ENCODE results near the gene KNSTRN. TPM values are rescaled to one million over a fixed set of nuclear protein-coding genes. Genes with fewer than 3 reads are reported as not detected.

The KNSTRN gene
- total and polyA plus RNA-seq, 9 donors, result 17.8 to 24.8 (median 22.2) TPM

DNA sequence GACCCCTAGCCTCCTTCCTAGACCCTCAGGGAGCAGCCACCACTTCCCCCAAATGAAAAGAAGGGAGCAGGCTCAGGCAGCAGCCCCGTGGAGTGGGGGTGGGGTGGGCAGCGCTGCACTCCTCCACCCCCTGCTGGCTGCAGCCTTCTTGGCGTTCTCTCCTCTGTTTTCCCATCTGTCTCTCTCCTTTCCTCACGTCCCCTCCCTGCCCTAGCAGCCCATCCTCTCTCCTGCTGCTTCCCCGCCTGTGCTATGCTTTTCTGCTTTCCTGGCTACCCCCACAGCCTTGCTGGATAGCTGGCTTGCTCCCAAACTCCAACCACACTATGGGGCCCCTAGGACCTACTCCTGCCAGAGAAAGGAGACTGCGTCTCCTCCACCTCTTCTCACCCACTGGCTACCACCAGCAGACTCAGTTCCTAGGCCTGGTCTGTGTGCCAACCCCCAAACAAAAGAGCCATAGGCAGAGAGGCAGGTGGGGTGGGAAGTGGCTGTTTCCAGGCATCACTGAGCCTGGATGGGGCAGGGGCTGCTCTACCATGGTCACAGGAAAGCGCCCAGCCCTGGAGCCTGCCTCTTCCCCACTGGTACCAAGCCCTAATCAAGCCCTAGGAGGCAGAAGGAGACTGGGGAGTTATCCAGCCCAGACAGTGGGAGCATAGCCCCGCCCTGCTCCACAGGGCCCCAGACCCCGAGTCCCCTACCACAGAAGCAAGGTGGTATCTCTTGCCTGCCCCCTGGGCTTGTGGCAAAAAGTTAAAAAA, 27.9 kb upstream of the KNSTRN start:
- peak; percentile 71 for DNase-seq
- Histone ChIP-seq H3K9me3 (replicated peaks; ENCODE audit: control insufficient read depth, low read depth, low read length) (no peaks in the 10 kb centered on the region), H3K4me1 (ENCODE audit: control insufficient read depth, insufficient read depth, low read length) (peaks cover 26% of the 10 kb centered on the region), H3K4me3 (ENCODE audit: low read length) (no peak overlapping the region), H3K27me3 (ENCODE audit: control insufficient read depth, insufficient read depth, low read length) (peaks cover 15% of the 10 kb centered on the region), H3K27ac (ENCODE audit: low read length) (no peak overlapping the region), H3K36me3 (ENCODE audit: control insufficient read depth, insufficient read depth, low read length) (no peaks in the 10 kb centered on the region)
- WGBS (ENCODE audit: insufficient coverage), result 13% methylated on average over 6 of the region's 9 CpGs

DNA sequence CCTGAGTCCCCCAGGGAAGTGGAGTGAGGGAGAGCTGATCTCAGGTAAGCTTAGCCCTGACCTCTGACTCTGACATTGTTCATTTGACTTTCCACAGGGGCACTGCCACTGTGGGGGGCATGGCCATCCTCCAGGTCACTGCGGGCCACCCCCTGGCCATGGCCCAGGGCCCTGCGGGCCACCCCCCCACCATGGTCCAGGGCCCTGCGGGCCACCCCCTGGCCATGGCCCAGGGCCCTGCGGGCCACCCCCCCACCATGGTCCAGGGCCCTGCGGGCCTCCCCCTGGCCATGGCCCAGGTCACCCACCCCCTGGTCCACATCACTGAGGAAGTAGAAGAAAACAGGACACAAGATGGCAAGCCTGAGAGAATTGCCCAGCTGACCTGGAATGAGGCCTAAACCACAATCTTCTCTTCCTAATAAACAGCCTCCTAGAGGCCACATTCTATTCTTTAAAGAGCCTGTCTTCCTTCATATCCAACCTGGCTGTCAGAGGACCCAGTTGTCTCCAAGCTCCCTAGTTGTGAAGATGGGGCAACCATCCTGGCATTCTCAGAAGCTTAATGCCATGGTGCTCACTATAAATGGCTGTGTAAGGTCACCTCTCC, 26.4 kb upstream of the KNSTRN start:
- Histone ChIP-seq H3K27me3 (ENCODE audit: control insufficient read depth, insufficient read depth, low read length) (peaks cover 23% of the 10 kb centered on the region), H3K27ac (ENCODE audit: low read length) (no peak overlapping the region), H3K9me3 (replicated peaks; ENCODE audit: control insufficient read depth, low read depth, low read length) (no peaks in the 10 kb centered on the region), H3K4me1 (ENCODE audit: control insufficient read depth, insufficient read depth, low read length) (peaks cover 26% of the 10 kb centered on the region), H3K4me3 (ENCODE audit: low read length) (no peak overlapping the region), H3K36me3 (ENCODE audit: control insufficient read depth, insufficient read depth, low read length) (no peaks in the 10 kb centered on the region)
- DNase-seq, result no peak
- WGBS (ENCODE audit: insufficient coverage), result 90% methylated on average over 2 of the region's 5 CpGs

DNA sequence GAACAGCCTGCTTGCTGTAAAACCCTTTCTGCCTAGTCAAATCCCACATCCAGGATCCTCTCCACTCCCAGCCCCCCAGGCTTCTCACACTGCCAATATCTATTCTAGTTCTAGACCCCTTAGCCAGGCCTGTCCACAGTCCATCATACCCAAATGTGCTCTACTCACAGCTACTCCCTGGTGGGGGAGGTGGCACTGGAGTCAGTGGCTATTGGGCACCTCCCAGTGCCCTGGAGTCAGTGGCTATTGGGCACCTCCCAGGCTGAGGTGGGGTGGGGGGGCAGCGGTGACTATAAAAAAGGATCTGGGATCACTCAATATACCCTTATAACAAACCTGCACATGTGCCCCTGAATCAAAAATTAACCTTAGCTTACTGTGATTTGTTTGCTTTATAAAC, 25.3 kb upstream of the KNSTRN start:
- Histone ChIP-seq H3K9me3 (replicated peaks; ENCODE audit: control insufficient read depth, low read depth, low read length) (no peaks in the 10 kb centered on the region), H3K36me3 (ENCODE audit: control insufficient read depth, insufficient read depth, low read length) (no peaks in the 10 kb centered on the region), H3K27me3 (ENCODE audit: control insufficient read depth, insufficient read depth, low read length) (peaks cover 28% of the 10 kb centered on the region), H3K27ac (ENCODE audit: low read length) (no peak overlapping the region), H3K4me3 (ENCODE audit: low read length) (no peak overlapping the region), H3K4me1 (ENCODE audit: control insufficient read depth, insufficient read depth, low read length) (peaks cover 26% of the 10 kb centered on the region)
- DNase-seq, result no peak
- no CpG with 5 or more reads among the region's 1 CpG for WGBS (ENCODE audit: insufficient coverage)

DNA sequence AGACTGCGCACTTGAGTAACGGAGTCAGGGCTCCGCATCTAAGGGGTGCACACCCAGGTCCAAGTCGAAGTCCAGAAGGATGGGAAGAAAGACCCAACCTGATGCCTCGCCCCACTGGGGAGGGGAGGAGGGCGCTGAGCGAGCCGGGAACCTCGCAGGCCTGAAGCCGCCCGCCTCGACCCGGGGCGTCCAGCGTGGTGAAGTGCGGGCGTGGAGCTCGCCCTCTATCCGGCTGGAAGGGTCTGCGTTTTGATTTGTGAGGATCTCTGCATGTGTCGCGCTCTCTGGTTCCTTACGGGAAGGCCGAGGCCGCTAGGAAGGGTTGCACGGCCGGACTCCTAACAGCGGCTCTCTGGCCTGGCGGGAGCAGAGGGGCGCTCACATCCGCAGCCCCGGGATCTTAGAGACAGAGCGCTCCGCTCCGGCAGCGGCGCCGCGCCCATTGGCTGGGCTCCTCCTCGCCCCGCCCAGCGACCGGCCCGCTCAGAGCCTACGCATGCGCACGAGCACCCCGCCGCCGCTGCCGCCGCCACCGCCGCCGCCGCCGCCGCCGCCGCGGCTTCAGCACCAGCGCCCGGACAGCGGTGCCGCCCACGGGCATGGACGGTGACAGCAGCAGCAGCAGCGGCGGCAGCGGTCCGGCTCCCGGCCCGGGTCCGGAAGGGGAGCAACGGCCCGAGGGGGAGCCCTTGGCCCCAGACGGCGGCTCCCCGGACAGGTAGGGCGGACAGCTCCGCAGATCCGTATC, 24.6 kb upstream of the KNSTRN start, which contains the start of gene DISP2:
TSS of gene DISP2 (plus strand) at position 497 of the 748 bp plus-strand sequence. CDS start at position 600, 103 bp downstream.
- under 1% methylated on average over 77 of the region's 82 CpGs for WGBS (ENCODE audit: insufficient coverage)
- no peaks in the 10 kb centered on the region for H3K36me3 ChIP-seq (ENCODE audit: control insufficient read depth, insufficient read depth, low read length)
- peaks cover 26% of the 10 kb centered on the region for H3K4me1 ChIP-seq (ENCODE audit: control insufficient read depth, insufficient read depth, low read length)
- no peaks in the 10 kb centered on the region for H3K9me3 ChIP-seq (replicated peaks; ENCODE audit: control insufficient read depth, low read depth, low read length)
- peak within 1 kb of the TSS; percentile 45 for H3K4me3 ChIP-seq (ENCODE audit: low read length)
- no peak within 1 kb of the TSS for H3K27ac ChIP-seq (ENCODE audit: low read length)
- peak; percentile 91 for DNase-seq
- peaks cover 25% of the 10 kb centered on the region for H3K27me3 ChIP-seq (ENCODE audit: control insufficient read depth, insufficient read depth, low read length)

DNA sequence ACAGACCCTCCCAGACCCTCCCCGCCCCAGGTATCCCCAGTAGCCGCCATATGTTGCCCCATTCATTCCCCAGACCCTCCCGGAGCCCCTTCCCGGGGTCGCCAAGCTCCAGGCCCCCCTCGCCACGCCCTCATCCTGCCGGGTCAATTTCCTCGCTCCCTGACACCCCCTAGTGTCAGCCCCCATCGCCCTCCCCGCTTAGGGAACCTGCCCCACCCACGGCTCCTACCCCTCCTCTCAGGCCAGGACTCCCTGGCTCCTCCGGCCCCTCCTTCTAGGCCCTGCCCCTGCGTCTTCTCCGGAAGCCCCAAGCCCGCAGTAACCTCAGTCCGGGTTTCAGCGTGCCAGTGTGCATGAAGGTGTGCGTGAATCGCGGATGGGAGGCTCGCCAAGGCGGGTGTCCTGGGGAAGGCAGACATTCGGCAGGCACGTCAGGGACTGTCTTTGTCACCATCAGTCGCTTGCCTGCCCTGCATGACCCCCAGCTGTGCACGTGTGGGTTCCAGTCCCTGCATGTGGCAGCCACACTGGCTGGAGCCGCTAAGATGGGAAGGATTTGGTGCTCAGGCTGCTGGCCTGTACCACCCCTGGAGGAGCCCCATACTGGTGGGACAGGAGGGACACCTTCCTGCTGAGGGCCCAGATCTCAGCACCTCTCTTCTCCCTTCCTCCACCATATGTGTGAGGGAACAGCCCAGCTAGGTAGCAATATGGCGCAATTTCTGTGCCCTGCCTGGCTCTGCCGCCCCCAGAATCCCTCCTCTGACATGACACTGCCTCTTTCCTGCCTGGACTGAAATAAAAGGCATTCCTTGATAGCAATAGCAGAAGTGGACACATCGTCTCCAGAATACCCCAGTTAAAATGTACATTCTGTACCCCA, 23.8 kb upstream of the KNSTRN start:
- Histone ChIP-seq H3K4me1 (ENCODE audit: control insufficient read depth, insufficient read depth, low read length) (peaks cover 24% of the 10 kb centered on the region), H3K27me3 (ENCODE audit: control insufficient read depth, insufficient read depth, low read length) (peaks cover 25% of the 10 kb centered on the region), H3K36me3 (ENCODE audit: control insufficient read depth, insufficient read depth, low read length) (no peaks in the 10 kb centered on the region), H3K27ac (ENCODE audit: low read length) (no peak overlapping the region), H3K9me3 (replicated peaks; ENCODE audit: control insufficient read depth, low read depth, low read length) (no peaks in the 10 kb centered on the region), H3K4me3 (ENCODE audit: low read length) (peak overlapping the region; percentile 45)
- no peak for DNase-seq
- WGBS (ENCODE audit: insufficient coverage), result 3% methylated on average over 29 of the region's 31 CpGs

- no peaks in the 10 kb centered on the region for H3K36me3 ChIP-seq (ENCODE audit: control insufficient read depth, insufficient read depth, low read length)
- no peak for DNase-seq
- H3K4me1 ChIP-seq (ENCODE audit: control insufficient read depth, insufficient read depth, low read length), result peaks cover 13% of the 10 kb centered on the region
- no peak overlapping the region for H3K27ac ChIP-seq (ENCODE audit: low read length)
- H3K9me3 ChIP-seq (replicated peaks; ENCODE audit: control insufficient read depth, low read depth, low read length), result no peaks in the 10 kb centered on the region
- WGBS (ENCODE audit: insufficient coverage), result 85% methylated on average over 2 of the region's 4 CpGs
- H3K27me3 ChIP-seq (ENCODE audit: control insufficient read depth, insufficient read depth, low read length), result peaks cover 25% of the 10 kb centered on the region
- H3K4me3 ChIP-seq (ENCODE audit: low read length), result no peak overlapping the region
These were observed 22.5 kb upstream of the KNSTRN start for GRCh38 chr15:40360015-40360414.

- no peak for DNase-seq
- Histone ChIP-seq H3K9me3 (replicated peaks; ENCODE audit: control insufficient read depth, low read depth, low read length) (no peaks in the 10 kb centered on the region), H3K36me3 (ENCODE audit: control insufficient read depth, insufficient read depth, low read length) (no peaks in the 10 kb centered on the region), H3K4me3 (ENCODE audit: low read length) (no peak overlapping the region), H3K27me3 (ENCODE audit: control insufficient read depth, insufficient read depth, low read length) (peaks cover 28% of the 10 kb centered on the region), H3K27ac (ENCODE audit: low read length) (no peak overlapping the region), H3K4me1 (ENCODE audit: control insufficient read depth, insufficient read depth, low read length) (peaks cover 21% of the 10 kb centered on the region)
- WGBS (ENCODE audit: insufficient coverage), result 79% methylated on average over 2 of the region's 2 CpGs
These were observed 20.9 kb upstream of the KNSTRN start for GRCh38 chr15:40361640-40362039.

DNA sequence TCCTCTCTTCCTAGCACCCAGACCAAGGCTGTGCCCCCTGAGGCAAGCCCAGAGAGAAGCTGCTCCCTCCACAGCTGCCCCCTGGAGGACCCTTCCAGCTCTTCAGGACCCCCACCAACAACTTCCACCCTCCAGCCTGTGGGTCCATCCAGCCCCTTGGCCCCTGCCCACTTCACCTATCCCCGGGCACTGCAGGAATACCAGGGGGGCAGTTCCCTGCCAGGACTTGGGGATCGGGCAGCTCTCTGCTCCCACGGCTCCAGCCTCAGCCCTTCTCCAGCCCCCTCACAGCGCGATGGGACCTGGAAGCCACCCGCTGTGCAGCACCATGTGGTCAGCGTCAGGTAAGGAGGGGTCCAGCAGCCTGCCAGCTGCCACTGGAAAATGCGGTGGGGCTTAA, 18.9 kb upstream of the KNSTRN start:
- Histone ChIP-seq H3K27me3 (ENCODE audit: control insufficient read depth, insufficient read depth, low read length) (peaks cover 25% of the 10 kb centered on the region), H3K27ac (ENCODE audit: low read length) (no peak overlapping the region), H3K4me1 (ENCODE audit: control insufficient read depth, insufficient read depth, low read length) (peaks cover 30% of the 10 kb centered on the region), H3K4me3 (ENCODE audit: low read length) (no peak overlapping the region), H3K9me3 (replicated peaks; ENCODE audit: control insufficient read depth, low read depth, low read length) (no peaks in the 10 kb centered on the region), H3K36me3 (ENCODE audit: control insufficient read depth, insufficient read depth, low read length) (no peaks in the 10 kb centered on the region)
- WGBS (ENCODE audit: insufficient coverage), result 80% methylated on average over 4 of the region's 8 CpGs
- no peak for DNase-seq

DNA sequence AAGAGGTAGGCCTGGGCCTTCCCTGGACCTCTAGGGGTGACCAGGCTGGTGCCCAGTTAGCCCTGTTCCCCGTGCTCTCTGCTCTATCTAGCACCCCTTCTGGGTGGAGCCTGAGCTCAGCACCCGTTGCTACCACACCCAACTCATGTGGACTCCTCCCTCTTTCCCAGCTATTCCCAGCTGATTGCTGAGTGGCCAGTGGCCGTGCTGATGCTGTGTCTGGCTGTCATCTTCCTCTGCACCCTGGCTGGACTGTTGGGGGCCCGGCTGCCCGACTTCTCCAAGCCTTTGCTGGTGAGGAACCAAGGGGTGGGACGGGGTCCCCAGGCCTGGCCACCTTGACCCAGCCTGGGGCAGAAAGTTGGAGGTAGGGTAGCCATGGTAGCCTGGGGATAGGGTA, 18.3 kb upstream of the KNSTRN start:
- 65% methylated on average over 4 of the region's 6 CpGs for WGBS (ENCODE audit: insufficient coverage)
- no peaks in the 10 kb centered on the region for H3K9me3 ChIP-seq (replicated peaks; ENCODE audit: control insufficient read depth, low read depth, low read length)
- no peak overlapping the region for H3K27ac ChIP-seq (ENCODE audit: low read length)
- H3K4me1 ChIP-seq (ENCODE audit: control insufficient read depth, insufficient read depth, low read length), result peaks cover 28% of the 10 kb centered on the region
- no peak overlapping the region for H3K4me3 ChIP-seq (ENCODE audit: low read length)
- no peaks in the 10 kb centered on the region for H3K36me3 ChIP-seq (ENCODE audit: control insufficient read depth, insufficient read depth, low read length)
- DNase-seq, result no peak
- peaks cover 19% of the 10 kb centered on the region for H3K27me3 ChIP-seq (ENCODE audit: control insufficient read depth, insufficient read depth, low read length)

Data from muscle of leg (tissue), 11 donors.